Ishikawa (cell line): ENCODE data around the gene KRT33A.

Source experiments
- CEBPB ChIP-seq: IDR thresholded peaks from 2 replicates; pipeline ENCODE4 v1.6.1; 2012
- CREB1 ChIP-seq: IDR thresholded peaks from 2 replicates; pipeline ENCODE4 v1.6.1; 2012; ENCODE audit warnings: low read depth
- EGR1 ChIP-seq: IDR thresholded peaks from 2 replicates; pipeline ENCODE4 v1.6.1; 2012
- EP300 ChIP-seq: IDR thresholded peaks from 2 replicates; pipeline ENCODE4 v1.6.1; 2012; ENCODE audit warnings: borderline replicate concordance
- NFIC ChIP-seq: IDR thresholded peaks from 2 replicates; pipeline ENCODE4 v1.6.1; 2012
- RAD21 ChIP-seq: IDR thresholded peaks from 2 replicates; pipeline ENCODE4 v1.6.1; 2012; ENCODE audit warnings: low read depth
- TAF1 ChIP-seq: IDR thresholded peaks from 2 replicates; pipeline ENCODE4 v1.6.1; 2012; ENCODE audit warnings: low read depth, mild to moderate bottlenecking
- TCF12 ChIP-seq: IDR thresholded peaks from 2 replicates; pipeline ENCODE4 v1.6.1; 2012; ENCODE audit warnings: low read depth
- TEAD4 ChIP-seq: IDR thresholded peaks from 2 replicates; pipeline ENCODE4 v1.6.1; 2012
- YY1 ChIP-seq: IDR thresholded peaks from 2 replicates; pipeline ENCODE4 v1.6.1; 2012; ENCODE audit warnings: low read depth
- TF ChIP-seq, protein P1 (sequence below): IDR thresholded peaks from 2 replicates; pipeline ENCODE4 v1.6.1; 2012; ENCODE audit warnings: low read depth, mild to moderate bottlenecking
- TF ChIP-seq, protein P2 (sequence below): IDR thresholded peaks from 2 replicates; pipeline ENCODE4 v1.6.1; 2012
- TF ChIP-seq, protein P3 (sequence below): IDR thresholded peaks from 2 replicates; pipeline ENCODE4 v1.6.1; 2012

DNA sequence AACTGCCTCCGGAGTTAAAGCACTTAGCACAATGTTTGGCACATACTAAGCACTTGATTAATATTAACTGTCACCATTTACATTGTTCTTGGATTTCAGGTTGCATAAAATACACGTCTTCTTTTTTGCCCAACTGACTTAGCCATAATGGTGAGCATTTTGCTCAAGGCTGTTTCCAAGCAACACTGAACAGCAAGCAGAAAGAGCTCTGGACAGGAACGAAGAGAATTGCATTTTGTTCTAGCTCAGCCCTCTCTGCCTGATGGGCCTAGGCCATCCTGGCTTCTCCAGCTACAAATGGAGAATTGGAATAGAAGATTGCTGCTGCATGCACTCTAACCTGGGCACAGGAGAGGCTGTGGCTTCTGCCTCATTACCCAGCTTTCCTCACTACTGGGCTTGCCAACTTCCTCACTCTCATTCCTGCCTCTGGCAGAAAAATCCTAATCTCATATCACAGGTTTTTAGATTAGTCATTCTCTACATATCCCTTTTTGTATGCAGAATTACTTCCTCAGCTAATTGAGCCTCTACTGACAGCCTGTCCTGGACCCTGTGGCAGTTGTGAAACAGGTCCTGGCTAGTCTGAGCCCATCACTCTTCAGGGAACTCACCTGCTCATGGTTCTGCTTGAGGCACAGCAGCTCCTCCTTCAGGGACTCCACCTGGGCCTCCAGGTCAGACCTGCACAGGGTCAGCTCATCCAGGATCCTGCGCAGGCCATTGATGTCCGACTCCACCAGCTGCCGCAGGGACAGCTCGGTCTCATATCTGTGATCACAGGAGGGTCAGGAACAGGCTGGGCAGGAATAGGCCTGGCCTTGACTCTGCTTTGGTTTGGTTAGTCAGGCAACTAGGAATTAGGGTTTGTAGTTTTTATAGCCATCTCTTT lies 2.5 kb downstream of the KRT33A start:
- TF ChIP-seq, protein P1, sequence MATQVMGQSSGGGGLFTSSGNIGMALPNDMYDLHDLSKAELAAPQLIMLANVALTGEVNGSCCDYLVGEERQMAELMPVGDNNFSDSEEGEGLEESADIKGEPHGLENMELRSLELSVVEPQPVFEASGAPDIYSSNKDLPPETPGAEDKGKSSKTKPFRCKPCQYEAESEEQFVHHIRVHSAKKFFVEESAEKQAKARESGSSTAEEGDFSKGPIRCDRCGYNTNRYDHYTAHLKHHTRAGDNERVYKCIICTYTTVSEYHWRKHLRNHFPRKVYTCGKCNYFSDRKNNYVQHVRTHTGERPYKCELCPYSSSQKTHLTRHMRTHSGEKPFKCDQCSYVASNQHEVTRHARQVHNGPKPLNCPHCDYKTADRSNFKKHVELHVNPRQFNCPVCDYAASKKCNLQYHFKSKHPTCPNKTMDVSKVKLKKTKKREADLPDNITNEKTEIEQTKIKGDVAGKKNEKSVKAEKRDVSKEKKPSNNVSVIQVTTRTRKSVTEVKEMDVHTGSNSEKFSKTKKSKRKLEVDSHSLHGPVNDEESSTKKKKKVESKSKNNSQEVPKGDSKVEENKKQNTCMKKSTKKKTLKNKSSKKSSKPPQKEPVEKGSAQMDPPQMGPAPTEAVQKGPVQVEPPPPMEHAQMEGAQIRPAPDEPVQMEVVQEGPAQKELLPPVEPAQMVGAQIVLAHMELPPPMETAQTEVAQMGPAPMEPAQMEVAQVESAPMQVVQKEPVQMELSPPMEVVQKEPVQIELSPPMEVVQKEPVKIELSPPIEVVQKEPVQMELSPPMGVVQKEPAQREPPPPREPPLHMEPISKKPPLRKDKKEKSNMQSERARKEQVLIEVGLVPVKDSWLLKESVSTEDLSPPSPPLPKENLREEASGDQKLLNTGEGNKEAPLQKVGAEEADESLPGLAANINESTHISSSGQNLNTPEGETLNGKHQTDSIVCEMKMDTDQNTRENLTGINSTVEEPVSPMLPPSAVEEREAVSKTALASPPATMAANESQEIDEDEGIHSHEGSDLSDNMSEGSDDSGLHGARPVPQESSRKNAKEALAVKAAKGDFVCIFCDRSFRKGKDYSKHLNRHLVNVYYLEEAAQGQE = no peak
- TF ChIP-seq CEBPB (no peak), NFIC (no peak), EP300 (no peak), TAF1 (no peak), TCF12 (no peak), YY1 (no peak), CREB1 (no peak), TEAD4 (no peak), EGR1 (no peak), RAD21 (no peak)
- TF ChIP-seq, protein P2, sequence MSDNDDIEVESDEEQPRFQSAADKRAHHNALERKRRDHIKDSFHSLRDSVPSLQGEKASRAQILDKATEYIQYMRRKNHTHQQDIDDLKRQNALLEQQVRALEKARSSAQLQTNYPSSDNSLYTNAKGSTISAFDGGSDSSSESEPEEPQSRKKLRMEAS = no peak
- TF ChIP-seq, protein P3, sequence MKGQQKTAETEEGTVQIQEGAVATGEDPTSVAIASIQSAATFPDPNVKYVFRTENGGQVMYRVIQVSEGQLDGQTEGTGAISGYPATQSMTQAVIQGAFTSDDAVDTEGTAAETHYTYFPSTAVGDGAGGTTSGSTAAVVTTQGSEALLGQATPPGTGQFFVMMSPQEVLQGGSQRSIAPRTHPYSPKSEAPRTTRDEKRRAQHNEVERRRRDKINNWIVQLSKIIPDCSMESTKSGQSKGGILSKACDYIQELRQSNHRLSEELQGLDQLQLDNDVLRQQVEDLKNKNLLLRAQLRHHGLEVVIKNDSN = no peak
